Smooth muscle cell (in vitro differentiated cells): ENCODE data around the gene FBN3. TPM values are rescaled to one million over a fixed set of nuclear protein-coding genes. Genes with fewer than 3 reads are reported as not detected.

Experiments used
- DNase-seq: peaks from one replicate; lab custom pipeline; 2025; ENCODE audit not compliant: unreplicated experiment; lab: John Stamatoyannopoulos, UW
- H2AFZ ChIP-seq: fragments of 200-600 bp; sonication (generic); 2 replicates; pipeline ENCODE4 v1.6.0; 2016; ENCODE audit warnings: antibody characterized with exemption, low read depth, mild to moderate bottlenecking
- H3F3A ChIP-seq: fragments of 200-600 bp; sonication (generic); 2 replicates; pipeline ENCODE4 v1.6.0; 2017; ENCODE audit warnings: antibody characterized with exemption, low read depth
- H3K27ac ChIP-seq: fragments of 200-600 bp; sonication (generic); 2 replicates; pipeline ENCODE4 v1.5.1; 2016; ENCODE audit warnings: low read depth, mild to moderate bottlenecking
- H3K27me3 ChIP-seq: fragments of 200-600 bp; sonication (generic); 2 replicates; pipeline ENCODE4 v1.6.1; 2016; ENCODE audit warnings: low read depth, mild to moderate bottlenecking
- H3K36me3 ChIP-seq: fragments of 200-600 bp; sonication (generic); 2 replicates; pipeline ENCODE4 v1.5.1; 2016; ENCODE audit warnings: low read depth
- H3K4me1 ChIP-seq: fragments of 200-600 bp; sonication (generic); 2 replicates; pipeline ENCODE4 v1.5.1; 2016; ENCODE audit warnings: low read depth
- H3K4me2 ChIP-seq: fragments of 200-600 bp; sonication (generic); 2 replicates; pipeline ENCODE4 v1.6.0; 2016; ENCODE audit warnings: mild to moderate bottlenecking
- H3K4me3 ChIP-seq: fragments of 200-600 bp; sonication (generic); 2 replicates; pipeline ENCODE4 v1.5.1; 2016; ENCODE audit warnings: mild to moderate bottlenecking
- H3K79me2 ChIP-seq: fragments of 200-600 bp; sonication (generic); 2 replicates; pipeline ENCODE4 v1.6.0; 2016; ENCODE audit warnings: low read depth, mild to moderate bottlenecking
- H3K9ac ChIP-seq: fragments of 200-600 bp; sonication (generic); 2 replicates; pipeline ENCODE4 v1.6.0; 2016; ENCODE audit warnings: low read depth
- H3K9me3 ChIP-seq: fragments of 200-600 bp; sonication (generic); replicated peaks from 2 replicates; pipeline ENCODE4 v1.5.1; 2016; ENCODE audit warnings: low read depth
- H4K20me1 ChIP-seq: fragments of 200-600 bp; sonication (generic); 2 replicates; pipeline ENCODE4 v1.6.0; 2016; ENCODE audit warnings: low read depth
- WGBS: methylation state at CpG from one replicate; pipeline ENCODE4 v1.1.7; 2016; ENCODE audit warnings: low lambda C conversion rate; 5-methylcytosine and 5-hydroxymethylcytosine counted together
- polyA plus RNA-seq: library from polyadenylated mRNA; unstranded; fragments of >200 nt; fragmentation: Nextera tagmentation; extraction: Ambion mirVana; gene quantifications from 2 replicates; pipeline ENCODE4 v1.2.1, GENCODE V29; 2016
- total RNA-seq: library from RNA; depleted of rRNA; stranded (reverse); fragments of >200 nt; gene quantifications from 2 replicates; pipeline ENCODE4 v1.2.3, GENCODE V29; 2014
- TF ChIP-seq, protein P1 (sequence below): fragments of 200-600 bp; sonication (generic); IDR thresholded peaks from 2 replicates; pipeline ENCODE4 v1.5.1; 2017; ENCODE audit warnings: borderline replicate concordance, mild to moderate bottlenecking, antibody characterized with exemption; ENCODE audit not compliant: insufficient read depth, poor library complexity, severe bottlenecking

Gene FBN3
- total and polyA plus RNA-seq, 2 experiments from 2014 or later: not detected

DNA sequence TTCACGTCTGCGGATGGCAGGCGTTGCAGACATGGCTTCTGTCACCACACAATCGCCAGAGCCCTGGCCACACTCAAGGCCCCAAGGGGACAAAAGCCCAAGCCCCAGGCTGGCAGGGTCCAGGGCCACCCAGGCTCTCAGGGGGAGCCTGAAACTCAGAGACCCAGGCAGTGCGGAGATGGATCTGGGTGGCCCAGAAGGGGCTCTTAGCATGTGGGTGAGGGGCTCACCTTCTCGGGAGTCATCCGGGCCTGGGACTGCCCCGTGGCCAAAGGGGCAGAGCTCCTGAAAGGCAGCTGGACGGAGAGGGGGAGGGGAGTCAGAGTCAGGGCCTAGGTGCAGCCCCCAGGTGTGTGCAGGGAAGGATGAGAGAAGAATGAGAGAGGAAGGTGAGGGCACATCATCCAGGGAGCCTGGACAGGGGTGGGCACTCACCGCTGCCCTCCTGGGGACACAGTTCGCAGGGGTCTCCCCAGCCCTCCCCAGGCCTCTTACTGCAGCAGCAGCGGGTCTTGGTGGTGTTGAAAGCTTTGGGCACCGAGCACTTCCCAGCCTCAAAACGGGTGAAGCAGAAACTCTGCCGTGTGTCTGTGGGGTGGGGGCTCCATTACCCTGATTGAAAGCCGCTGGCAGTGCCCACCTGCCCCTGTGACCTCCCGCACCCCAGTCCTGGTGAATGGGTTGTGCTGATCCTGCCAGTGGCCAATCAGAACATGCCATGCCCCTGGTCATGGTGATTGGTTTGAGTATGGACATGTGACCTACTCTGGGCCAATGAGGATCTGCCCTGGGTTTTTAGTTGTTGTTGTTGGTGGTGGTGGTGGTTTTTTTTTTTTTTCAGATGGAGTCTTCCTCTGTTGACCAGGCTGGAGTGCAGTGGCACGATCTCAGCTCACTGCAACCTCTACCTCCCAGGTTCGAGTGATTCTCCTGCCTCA, 59.5 kb downstream of the FBN3 start:
- Histone ChIP-seq H3K4me2 (no peak overlapping the region), H3K27me3 (no peaks in the 10 kb centered on the region), H3K79me2 (no peaks in the 10 kb centered on the region), H3K9me3 (no peaks in the 10 kb centered on the region), H3K4me1 (no peaks in the 10 kb centered on the region), H3F3A (no peaks in the 10 kb centered on the region), H3K27ac (no peak overlapping the region), H2AFZ (no peak overlapping the region), H3K36me3 (no peaks in the 10 kb centered on the region), H3K4me3 (no peak overlapping the region), H4K20me1 (no peaks in the 10 kb centered on the region), H3K9ac (no peak overlapping the region)
- no peak for DNase-seq
- WGBS: 91% methylated on average over 19 of the region's 19 CpGs
- TF ChIP-seq, protein P1, sequence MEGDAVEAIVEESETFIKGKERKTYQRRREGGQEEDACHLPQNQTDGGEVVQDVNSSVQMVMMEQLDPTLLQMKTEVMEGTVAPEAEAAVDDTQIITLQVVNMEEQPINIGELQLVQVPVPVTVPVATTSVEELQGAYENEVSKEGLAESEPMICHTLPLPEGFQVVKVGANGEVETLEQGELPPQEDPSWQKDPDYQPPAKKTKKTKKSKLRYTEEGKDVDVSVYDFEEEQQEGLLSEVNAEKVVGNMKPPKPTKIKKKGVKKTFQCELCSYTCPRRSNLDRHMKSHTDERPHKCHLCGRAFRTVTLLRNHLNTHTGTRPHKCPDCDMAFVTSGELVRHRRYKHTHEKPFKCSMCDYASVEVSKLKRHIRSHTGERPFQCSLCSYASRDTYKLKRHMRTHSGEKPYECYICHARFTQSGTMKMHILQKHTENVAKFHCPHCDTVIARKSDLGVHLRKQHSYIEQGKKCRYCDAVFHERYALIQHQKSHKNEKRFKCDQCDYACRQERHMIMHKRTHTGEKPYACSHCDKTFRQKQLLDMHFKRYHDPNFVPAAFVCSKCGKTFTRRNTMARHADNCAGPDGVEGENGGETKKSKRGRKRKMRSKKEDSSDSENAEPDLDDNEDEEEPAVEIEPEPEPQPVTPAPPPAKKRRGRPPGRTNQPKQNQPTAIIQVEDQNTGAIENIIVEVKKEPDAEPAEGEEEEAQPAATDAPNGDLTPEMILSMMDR: no peak

GRCh38 chr19:8088752-8089663, 60.4 kb downstream of the FBN3 start:
- H3K9me3 ChIP-seq: no peaks in the 10 kb centered on the region
- H3K79me2 ChIP-seq: no peaks in the 10 kb centered on the region
- H3K36me3 ChIP-seq: no peaks in the 10 kb centered on the region
- no peaks in the 10 kb centered on the region for H4K20me1 ChIP-seq
- 88% methylated on average over 8 of the region's 8 CpGs for WGBS
- no peak overlapping the region for H3K4me3 ChIP-seq
- TF ChIP-seq, protein P1: no peak
- no peaks in the 10 kb centered on the region for H3K4me1 ChIP-seq
- no peak for DNase-seq
- H3F3A ChIP-seq: no peaks in the 10 kb centered on the region
- no peak overlapping the region for H2AFZ ChIP-seq
- H3K4me2 ChIP-seq: no peak overlapping the region
- H3K27me3 ChIP-seq: no peaks in the 10 kb centered on the region
- no peak overlapping the region for H3K27ac ChIP-seq
- H3K9ac ChIP-seq: no peak overlapping the region

DNA sequence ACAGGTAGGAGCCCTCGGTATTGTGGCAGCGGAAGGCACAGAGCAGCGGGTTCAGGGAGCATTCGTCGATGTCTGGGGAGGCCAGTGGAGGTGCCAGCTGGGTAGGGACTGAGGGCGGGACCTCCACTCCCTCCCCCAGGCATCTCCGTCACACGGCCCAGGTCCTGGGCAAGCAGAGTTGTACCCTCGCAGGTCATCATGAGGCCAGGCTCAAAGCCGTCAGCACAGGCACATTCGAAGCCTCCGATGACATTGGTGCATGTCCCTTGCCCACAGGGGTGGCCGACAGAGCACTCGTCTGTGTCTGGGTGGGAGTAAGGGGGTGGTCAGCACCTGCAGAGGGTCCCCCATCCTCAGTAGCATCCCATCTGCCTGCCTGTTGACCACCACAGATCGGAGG, 61.5 kb downstream of the FBN3 start:
- TF ChIP-seq, protein P1: no peak
- H3K4me2 ChIP-seq: no peak overlapping the region
- H3K36me3 ChIP-seq: no peaks in the 10 kb centered on the region
- H2AFZ ChIP-seq: no peak overlapping the region
- H3K9ac ChIP-seq: no peak overlapping the region
- no peaks in the 10 kb centered on the region for H4K20me1 ChIP-seq
- no peak for DNase-seq
- no peak overlapping the region for H3K27ac ChIP-seq
- H3F3A ChIP-seq: no peaks in the 10 kb centered on the region
- no peaks in the 10 kb centered on the region for H3K4me1 ChIP-seq
- H3K79me2 ChIP-seq: no peaks in the 10 kb centered on the region
- WGBS: 94% methylated on average over 15 of the region's 15 CpGs
- H3K9me3 ChIP-seq: no peaks in the 10 kb centered on the region
- H3K4me3 ChIP-seq: no peak overlapping the region
- H3K27me3 ChIP-seq: no peaks in the 10 kb centered on the region
